ENCODE results near the gene BCAM.
A peak's percentile ranks its signal among the peaks of the same experiment; 100 is the strongest.

DNA sequence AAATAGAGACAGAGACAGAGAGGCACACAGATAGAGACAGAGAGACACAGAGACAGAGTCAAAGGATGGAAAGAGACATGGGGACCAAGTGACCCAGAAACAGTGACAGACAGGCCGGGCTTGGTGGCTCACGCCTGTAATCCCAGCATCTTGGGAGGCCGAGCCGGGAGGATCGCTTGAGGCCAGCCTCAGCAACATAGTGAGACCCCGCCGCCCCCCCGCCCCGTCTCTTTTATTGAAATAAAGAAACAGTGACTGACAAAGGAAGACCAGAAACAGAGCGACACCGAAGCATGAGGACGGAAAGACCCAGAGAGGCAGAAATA, 36.3 kb downstream of the BCAM start:
- TF ChIP-seq, protein P1, sequence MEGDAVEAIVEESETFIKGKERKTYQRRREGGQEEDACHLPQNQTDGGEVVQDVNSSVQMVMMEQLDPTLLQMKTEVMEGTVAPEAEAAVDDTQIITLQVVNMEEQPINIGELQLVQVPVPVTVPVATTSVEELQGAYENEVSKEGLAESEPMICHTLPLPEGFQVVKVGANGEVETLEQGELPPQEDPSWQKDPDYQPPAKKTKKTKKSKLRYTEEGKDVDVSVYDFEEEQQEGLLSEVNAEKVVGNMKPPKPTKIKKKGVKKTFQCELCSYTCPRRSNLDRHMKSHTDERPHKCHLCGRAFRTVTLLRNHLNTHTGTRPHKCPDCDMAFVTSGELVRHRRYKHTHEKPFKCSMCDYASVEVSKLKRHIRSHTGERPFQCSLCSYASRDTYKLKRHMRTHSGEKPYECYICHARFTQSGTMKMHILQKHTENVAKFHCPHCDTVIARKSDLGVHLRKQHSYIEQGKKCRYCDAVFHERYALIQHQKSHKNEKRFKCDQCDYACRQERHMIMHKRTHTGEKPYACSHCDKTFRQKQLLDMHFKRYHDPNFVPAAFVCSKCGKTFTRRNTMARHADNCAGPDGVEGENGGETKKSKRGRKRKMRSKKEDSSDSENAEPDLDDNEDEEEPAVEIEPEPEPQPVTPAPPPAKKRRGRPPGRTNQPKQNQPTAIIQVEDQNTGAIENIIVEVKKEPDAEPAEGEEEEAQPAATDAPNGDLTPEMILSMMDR (tag by site-specific recombination; IDR thresholded peaks at IDR 0.05): no peak
- peak; percentile 81 for TF ChIP-seq ZNF335 (tag by site-specific recombination; conservative IDR thresholded peaks at IDR 0.05)
- no peak for TF ChIP-seq ZNF423 (tag by site-specific recombination; IDR thresholded peaks at IDR 0.05)
- no peak for TF ChIP-seq ZNF76 (tag by site-specific recombination; IDR thresholded peaks at IDR 0.05; ENCODE audit: borderline replicate concordance, low read depth)
- no peak for TF ChIP-seq ZNF274 (IDR thresholded peaks at IDR 0.05; ENCODE audit: low read length)
- TF ChIP-seq ZNF274 (tag by site-specific recombination; IDR thresholded peaks at IDR 0.05; ENCODE audit: borderline replicate concordance): no peak; the same call in 1 of the 2 replicates
- no peak for TF ChIP-seq TRIM28 (IDR thresholded peaks at IDR 0.05; ENCODE audit: borderline replicate concordance, low read length)
- TF ChIP-seq SETDB1 (IDR thresholded peaks at IDR 0.05; ENCODE audit: insufficient read length, low read length): no peak

All from HEK293 (cell line).